Measurements from ENCODE around the gene PPIL4. TPM values are rescaled to one million over a fixed set of nuclear protein-coding genes. Genes with fewer than 3 reads are reported as not detected.

The PPIL4 gene
- total RNA-seq, 1 donor from 2014 or later: 39.9 TPM

DNA sequence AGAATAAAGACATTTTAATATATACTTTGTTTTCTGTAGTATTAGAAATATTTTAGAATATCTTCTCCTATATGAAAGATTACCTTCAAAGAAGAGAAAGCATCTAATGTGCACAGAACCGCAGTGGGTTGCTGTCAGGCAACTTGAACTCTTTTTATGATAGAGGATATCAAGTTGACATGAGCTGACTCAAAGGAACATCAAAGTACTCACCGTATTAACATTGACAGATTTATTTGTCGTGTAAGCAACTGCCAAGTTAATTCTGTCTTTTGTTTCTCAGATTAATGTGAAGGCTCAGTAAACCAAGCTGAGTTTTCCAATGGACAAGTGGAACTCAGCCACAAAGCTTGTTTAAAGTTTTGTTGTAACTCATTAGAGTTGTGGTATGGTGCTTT is 18.1 kb upstream of the PPIL4 start:
- H3K4me1 Mint-ChIP-seq: peaks cover 17% of the 10 kb centered on the region
- H3K4me3 Mint-ChIP-seq: no peak overlapping the region
- TF ChIP-seq, protein P1, sequence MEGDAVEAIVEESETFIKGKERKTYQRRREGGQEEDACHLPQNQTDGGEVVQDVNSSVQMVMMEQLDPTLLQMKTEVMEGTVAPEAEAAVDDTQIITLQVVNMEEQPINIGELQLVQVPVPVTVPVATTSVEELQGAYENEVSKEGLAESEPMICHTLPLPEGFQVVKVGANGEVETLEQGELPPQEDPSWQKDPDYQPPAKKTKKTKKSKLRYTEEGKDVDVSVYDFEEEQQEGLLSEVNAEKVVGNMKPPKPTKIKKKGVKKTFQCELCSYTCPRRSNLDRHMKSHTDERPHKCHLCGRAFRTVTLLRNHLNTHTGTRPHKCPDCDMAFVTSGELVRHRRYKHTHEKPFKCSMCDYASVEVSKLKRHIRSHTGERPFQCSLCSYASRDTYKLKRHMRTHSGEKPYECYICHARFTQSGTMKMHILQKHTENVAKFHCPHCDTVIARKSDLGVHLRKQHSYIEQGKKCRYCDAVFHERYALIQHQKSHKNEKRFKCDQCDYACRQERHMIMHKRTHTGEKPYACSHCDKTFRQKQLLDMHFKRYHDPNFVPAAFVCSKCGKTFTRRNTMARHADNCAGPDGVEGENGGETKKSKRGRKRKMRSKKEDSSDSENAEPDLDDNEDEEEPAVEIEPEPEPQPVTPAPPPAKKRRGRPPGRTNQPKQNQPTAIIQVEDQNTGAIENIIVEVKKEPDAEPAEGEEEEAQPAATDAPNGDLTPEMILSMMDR (conservative IDR thresholded peaks at IDR 0.05): no peak

DNA sequence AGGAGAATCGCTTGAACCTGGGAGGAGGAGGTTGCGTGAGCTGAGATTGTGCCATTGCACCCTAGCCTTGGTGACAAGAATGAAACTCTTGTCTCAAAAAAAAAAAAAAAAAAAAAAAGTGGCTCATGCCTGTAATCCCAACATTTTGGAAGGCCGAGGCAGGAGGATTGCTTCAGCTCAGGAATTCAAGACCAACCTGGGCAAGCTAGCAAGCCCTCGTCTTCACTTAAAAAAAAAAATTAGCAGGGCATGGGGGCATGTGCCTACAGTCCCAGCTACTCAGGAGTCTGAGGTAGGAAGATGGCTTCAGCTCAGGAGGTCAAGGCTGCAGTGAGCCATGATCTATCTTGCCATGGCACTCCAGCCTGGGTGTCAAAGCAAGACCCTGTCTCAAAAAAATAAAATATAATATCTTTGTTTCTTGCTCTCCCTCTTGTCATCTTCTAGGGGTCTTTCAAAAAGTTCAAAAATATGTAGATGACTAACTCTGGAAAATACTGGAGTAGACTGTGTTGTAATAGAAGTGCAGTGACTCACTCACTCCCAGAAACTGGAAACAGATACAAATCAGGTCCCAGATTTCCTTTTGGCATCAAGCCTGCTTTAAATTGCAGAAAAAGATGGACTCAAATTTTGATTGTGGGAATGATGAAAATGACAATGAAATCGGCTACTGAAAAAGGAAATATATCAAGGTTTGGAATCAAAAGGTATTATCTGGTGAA is 17.5 kb upstream of the PPIL4 start:
- peaks cover 17% of the 10 kb centered on the region for H3K4me1 Mint-ChIP-seq
- DNase-seq (ENCODE audit: low read depth, low spot score): no peak
- H3K4me3 Mint-ChIP-seq: no peak overlapping the region
- H3K36me3 Mint-ChIP-seq (ENCODE audit: low read depth): no peaks in the 10 kb centered on the region
- H3K9me3 Mint-ChIP-seq: no peaks in the 10 kb centered on the region
- TF ChIP-seq, protein P1 (conservative IDR thresholded peaks at IDR 0.05): no peak
- H3K27ac Mint-ChIP-seq (ENCODE audit: unreplicated experiment): no peak overlapping the region
- H3K27me3 Mint-ChIP-seq (ENCODE audit: low read depth): peaks cover 38% of the 10 kb centered on the region

More for the DNA sequence above, 18.1 kb upstream of the PPIL4 start:
- no peaks in the 10 kb centered on the region for H3K36me3 Mint-ChIP-seq (ENCODE audit: low read depth)
- H3K27ac Mint-ChIP-seq (ENCODE audit: unreplicated experiment): no peak overlapping the region
- H3K27me3 Mint-ChIP-seq (ENCODE audit: low read depth): peaks cover 33% of the 10 kb centered on the region
- no peak for DNase-seq (ENCODE audit: low read depth, low spot score)
- no peaks in the 10 kb centered on the region for H3K9me3 Mint-ChIP-seq

DNA sequence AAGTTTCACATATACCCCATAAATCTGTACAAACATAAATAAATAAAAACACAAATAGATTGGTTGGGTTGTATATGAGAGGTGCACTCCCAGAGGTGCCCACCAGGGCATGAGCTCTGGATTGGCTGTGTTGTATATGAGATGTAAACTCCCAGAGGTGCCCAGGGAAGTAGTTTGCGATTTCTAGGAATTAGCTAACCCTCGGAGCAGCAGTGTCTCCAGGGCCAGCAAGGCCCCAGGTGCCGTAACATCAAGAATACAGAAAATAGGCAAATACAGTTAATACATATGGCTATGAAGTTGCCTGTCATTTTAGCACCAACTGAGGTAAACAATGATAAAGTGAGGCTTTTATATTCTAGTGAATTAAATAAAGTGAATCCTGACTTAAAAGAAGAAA is 14.9 kb upstream of the PPIL4 start:
- no peak for DNase-seq (ENCODE audit: low read depth, low spot score)
- Mint-ChIP-seq H3K4me3 (peak overlapping the region; percentile 84), H3K36me3 (ENCODE audit: low read depth) (no peaks in the 10 kb centered on the region), H3K9me3 (no peaks in the 10 kb centered on the region), H3K4me1 (peaks cover 4% of the 10 kb centered on the region), H3K27ac (ENCODE audit: unreplicated experiment) (no peak overlapping the region), H3K27me3 (ENCODE audit: low read depth) (peaks cover 62% of the 10 kb centered on the region)
- TF ChIP-seq, protein P1 (conservative IDR thresholded peaks at IDR 0.05): peak; percentile 65

DNA sequence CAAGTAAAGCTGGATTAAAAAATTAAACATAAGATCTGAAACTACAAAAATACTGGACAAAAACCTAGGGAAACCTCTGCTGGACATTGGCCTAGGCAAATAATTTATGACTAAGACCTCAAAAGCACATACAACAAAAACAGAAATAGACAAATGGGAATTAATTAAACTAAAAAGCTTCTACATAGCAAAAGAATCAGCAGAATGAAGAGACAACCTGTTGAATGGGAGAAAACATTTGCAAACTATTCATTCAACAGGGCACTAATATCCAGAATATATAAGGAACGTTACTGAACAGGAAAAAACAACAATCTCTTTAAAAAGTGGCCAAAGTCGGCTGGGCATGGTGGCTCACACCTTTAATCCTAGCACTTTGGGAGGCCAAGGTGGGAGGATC is 13.5 kb upstream of the PPIL4 start:
- no peak for DNase-seq (ENCODE audit: low read depth, low spot score)
- Mint-ChIP-seq H3K9me3 (no peaks in the 10 kb centered on the region), H3K27ac (ENCODE audit: unreplicated experiment) (no peak overlapping the region), H3K4me1 (no peaks in the 10 kb centered on the region), H3K27me3 (ENCODE audit: low read depth) (peaks cover 70% of the 10 kb centered on the region), H3K4me3 (no peak overlapping the region), H3K36me3 (ENCODE audit: low read depth) (no peaks in the 10 kb centered on the region)
- TF ChIP-seq, protein P1 (conservative IDR thresholded peaks at IDR 0.05): no peak

DNA sequence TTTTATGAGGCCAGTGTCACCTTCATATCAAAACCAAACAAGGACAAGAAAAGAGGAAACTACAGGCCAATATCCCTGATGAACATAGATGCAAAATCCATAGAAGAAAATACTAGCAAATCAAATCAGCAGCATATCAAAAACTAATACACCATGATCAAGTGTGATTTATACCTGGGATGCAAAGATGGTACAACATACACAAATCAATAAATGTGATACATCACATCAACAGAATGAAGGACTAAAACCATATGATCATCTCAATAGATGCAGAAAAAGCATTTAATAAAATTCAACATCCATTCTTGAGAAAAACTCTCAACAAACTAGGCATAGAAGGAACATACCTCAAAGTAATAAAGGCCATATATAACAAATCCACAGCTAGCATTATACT is 12.2 kb upstream of the PPIL4 start:
- Mint-ChIP-seq H3K4me3 (no peak overlapping the region), H3K4me1 (no peaks in the 10 kb centered on the region), H3K36me3 (ENCODE audit: low read depth) (no peaks in the 10 kb centered on the region), H3K27me3 (ENCODE audit: low read depth) (peaks cover 71% of the 10 kb centered on the region), H3K9me3 (no peaks in the 10 kb centered on the region), H3K27ac (ENCODE audit: unreplicated experiment) (no peak overlapping the region)
- no peak for DNase-seq (ENCODE audit: low read depth, low spot score)
- TF ChIP-seq, protein P1 (conservative IDR thresholded peaks at IDR 0.05): no peak
